HepG2 (cell line): ENCODE measurements around the gene NME4. TPM values are rescaled to one million over a fixed set of nuclear protein-coding genes. Genes with fewer than 3 reads are reported as not detected.

Source experiments
- ATF2 ChIP-seq: sonication (generic); formaldehyde crosslinking; IDR thresholded peaks from 2 replicates; pipeline ENCODE4 v1.4.0; 2020; ENCODE audit warnings: missing genetic modification reagents
- ESRRA ChIP-seq: sonication (generic); formaldehyde crosslinking; IDR thresholded peaks from 2 replicates; pipeline ENCODE4 v1.5.1; 2020; ENCODE audit warnings: mild to moderate bottlenecking, low read depth, missing genetic modification reagents
- FOXA3 ChIP-seq: IDR thresholded peaks from 2 replicates; pipeline ENCODE4 v1.6.1; 2016; ENCODE audit warnings: missing genetic modification reagents, missing compliant biosample characterization
- KDM2A ChIP-seq: sonication (generic); formaldehyde crosslinking; IDR thresholded peaks from 2 replicates; pipeline ENCODE4 v1.4.0; 2020; ENCODE audit warnings: low read depth, missing genetic modification reagents, borderline replicate concordance
- KDM3A ChIP-seq: IDR thresholded peaks from 2 replicates; pipeline ENCODE4 v1.6.1; 2018; ENCODE audit warnings: low read depth, missing compliant biosample characterization
- KLF11 ChIP-seq: IDR thresholded peaks from 2 replicates; pipeline ENCODE4 v1.6.1; 2016; ENCODE audit warnings: missing compliant biosample characterization
- PITX1 ChIP-seq: sonication (generic); formaldehyde crosslinking; IDR thresholded peaks from 2 replicates; pipeline ENCODE4 v1.5.1; 2020; ENCODE audit warnings: mild to moderate bottlenecking, missing genetic modification reagents
- POGK ChIP-seq: sonication (generic); formaldehyde crosslinking; conservative IDR thresholded peaks from 2 replicates; pipeline ENCODE4 v1.8.0; 2022; ENCODE audit warnings: mild to moderate bottlenecking, moderate library complexity, missing genetic modification reagents
- SP4 ChIP-seq: sonication (generic); formaldehyde crosslinking; IDR thresholded peaks from 2 replicates; pipeline ENCODE4 v1.8.1; 2023; ENCODE audit warnings: mild to moderate bottlenecking, missing genetic modification reagents
- TARDBP ChIP-seq: sonication (generic); formaldehyde crosslinking; IDR thresholded peaks from 2 replicates; pipeline ENCODE4 v1.8.0; 2022; ENCODE audit warnings: mild to moderate bottlenecking, missing genetic modification reagents
- ZBTB7B ChIP-seq: sonication (generic); formaldehyde crosslinking; IDR thresholded peaks from 2 replicates; pipeline ENCODE4 v1.4.0; 2020; ENCODE audit warnings: missing genetic modification reagents
- ZFY ChIP-seq: sonication (generic); formaldehyde crosslinking; IDR thresholded peaks from 2 replicates; pipeline ENCODE4 v1.4.0; 2020; ENCODE audit warnings: missing genetic modification reagents
- ZNF138 ChIP-seq: sonication (generic); formaldehyde crosslinking; IDR thresholded peaks from 2 replicates; pipeline ENCODE4 v1.5.0; 2020; ENCODE audit warnings: mild to moderate bottlenecking, low read depth, missing genetic modification reagents
- ZNF274 ChIP-seq: sonication (generic); formaldehyde crosslinking; IDR thresholded peaks from 2 replicates; pipeline ENCODE4 v1.5.1; 2020; ENCODE audit warnings: mild to moderate bottlenecking, missing genetic modification reagents
- ZNF281 ChIP-seq: sonication (generic); formaldehyde crosslinking; IDR thresholded peaks from 2 replicates; pipeline ENCODE4 v1.4.0; 2020; ENCODE audit warnings: missing genetic modification reagents, borderline replicate concordance
- ZNF383 ChIP-seq: sonication (generic); formaldehyde crosslinking; IDR thresholded peaks from 2 replicates; pipeline ENCODE4 v1.4.0; 2020; ENCODE audit warnings: missing genetic modification reagents, mild to moderate bottlenecking, borderline replicate concordance
- ZNF558 ChIP-seq: sonication (generic); formaldehyde crosslinking; IDR thresholded peaks from 2 replicates; pipeline ENCODE4 v1.9.0; 2022; ENCODE audit warnings: mild to moderate bottlenecking, missing genetic modification reagents, borderline replicate concordance
- ZNF678 ChIP-seq: sonication (generic); formaldehyde crosslinking; IDR thresholded peaks from 2 replicates; pipeline ENCODE4 v1.4.0; 2020; ENCODE audit warnings: mild to moderate bottlenecking, missing genetic modification reagents
- ZNF775 ChIP-seq: sonication (generic); formaldehyde crosslinking; IDR thresholded peaks from 2 replicates; pipeline ENCODE4 v1.4.0; 2020; ENCODE audit warnings: missing genetic modification reagents, mild to moderate bottlenecking, moderate library complexity, borderline replicate concordance
- polyA plus RNA-seq, 8 experiments: library from polyadenylated mRNA; depleted of rRNA in 3 of 8; stranded (reverse) in 7 of 8; unstranded in 1 of 8; fragments of >200 nt; fragmentation: Illumina TruSeq in 4 of 8; extraction: Trizol in 4 of 8; gene quantifications; 2 replicates each; pipeline versions ENCODE4 v1.2.1 to v1.2.3, GENCODE V29; 2011 to 2016; ENCODE audit warnings: low read depth in 4 of 8, missing spikeins in 1 of 8, mixed read lengths in 1 of 8; ENCODE audit not compliant: insufficient read depth in 1 of 8
- total RNA-seq, 5 experiments: library from RNA; depleted of rRNA; stranded (reverse); fragments of >200 nt; fragmentation: Illumina TruSeq; extraction: Trizol; gene quantifications; 2 replicates each; pipeline ENCODE4 v1.2.3, GENCODE V29; 2016; ENCODE audit warnings: low read depth in 1 of 5
- TF ChIP-seq, protein P1 (sequence below): sonication (generic); formaldehyde crosslinking; IDR thresholded peaks from 2 replicates; pipeline ENCODE4 v1.8.0; 2022; ENCODE audit warnings: mild to moderate bottlenecking, missing genetic modification reagents, moderate library complexity
- TF ChIP-seq, protein P2 (sequence below): sonication (generic); formaldehyde crosslinking; IDR thresholded peaks from 2 replicates; pipeline ENCODE4 v1.8.0; 2022; ENCODE audit warnings: missing genetic modification reagents, mild to moderate bottlenecking, inconsistent platforms, borderline replicate concordance
- TF ChIP-seq, protein P3 (sequence below): sonication (generic); IDR thresholded peaks from 2 replicates; pipeline ENCODE4 v1.6.1; 2016; ENCODE audit warnings: low read depth, borderline replicate concordance

Gene NME4
- total and polyA plus RNA-seq, 2 of the 13 experiments (the other 11 are each of a cell fraction or from before 2014, with no cell fraction given), result 121 to 263 TPM

GRCh38 chr16:370443-370842 lies 26.6 kb upstream of the NME4 start, which contains the start of gene MRPL28 (continued):
- TF ChIP-seq POGK (no peak), ZNF281 (CRISPR knock-in tag) (peak; percentile 16; the same call in 1 of the 2 replicates), ZNF558 (no peak), ATF2 (CRISPR knock-in tag) (0 out of 2 replicates have a peak, but pooled peaks have one; percentile 28), PITX1 (no peak), KLF11 (no peak), TARDBP (CRISPR knock-in tag) (peak; percentile 24; the same call in 1 of the 2 replicates), KDM2A (CRISPR knock-in tag) (peak; percentile 99), KDM3A (no peak), ZNF383 (no peak), ESRRA (CRISPR knock-in tag) (no peak), FOXA3 (CRISPR knock-in tag) (0 out of 2 replicates have a peak, but pooled peaks have one; percentile 15), ZNF274 (CRISPR knock-in tag) (no peak), ZNF678 (no peak), ZBTB7B (CRISPR knock-in tag) (peak; percentile 81), ZNF775 (CRISPR knock-in tag) (no peak), SP4 (CRISPR knock-in tag) (peak; percentile 87), ZFY (peak; percentile 24; the same call in 1 of the 2 replicates), ZNF138 (no peak)
- TF ChIP-seq, protein P1, sequence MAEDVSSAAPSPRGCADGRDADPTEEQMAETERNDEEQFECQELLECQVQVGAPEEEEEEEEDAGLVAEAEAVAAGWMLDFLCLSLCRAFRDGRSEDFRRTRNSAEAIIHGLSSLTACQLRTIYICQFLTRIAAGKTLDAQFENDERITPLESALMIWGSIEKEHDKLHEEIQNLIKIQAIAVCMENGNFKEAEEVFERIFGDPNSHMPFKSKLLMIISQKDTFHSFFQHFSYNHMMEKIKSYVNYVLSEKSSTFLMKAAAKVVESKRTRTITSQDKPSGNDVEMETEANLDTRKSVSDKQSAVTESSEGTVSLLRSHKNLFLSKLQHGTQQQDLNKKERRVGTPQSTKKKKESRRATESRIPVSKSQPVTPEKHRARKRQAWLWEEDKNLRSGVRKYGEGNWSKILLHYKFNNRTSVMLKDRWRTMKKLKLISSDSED (CRISPR knock-in tag), result no peak
- TF ChIP-seq, protein P2, sequence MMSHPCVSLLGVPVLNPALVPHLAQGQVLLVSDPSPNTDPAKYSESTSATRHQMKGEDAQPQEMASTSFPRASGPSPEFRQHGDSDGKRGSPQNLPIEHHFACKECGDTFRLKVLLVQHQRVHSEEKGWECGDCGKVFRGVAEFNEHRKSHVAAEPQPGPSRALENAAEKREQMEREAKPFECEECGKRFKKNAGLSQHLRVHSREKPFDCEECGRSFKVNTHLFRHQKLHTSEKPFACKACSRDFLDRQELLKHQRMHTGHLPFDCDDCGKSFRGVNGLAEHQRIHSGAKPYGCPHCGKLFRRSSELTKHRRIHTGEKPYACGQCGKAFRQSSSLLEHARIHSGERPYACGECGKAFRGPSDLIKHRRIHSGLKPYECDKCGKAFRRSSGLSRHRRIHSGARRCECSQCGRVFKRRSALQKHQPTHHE (CRISPR knock-in tag), result no peak
- TF ChIP-seq, protein P3, sequence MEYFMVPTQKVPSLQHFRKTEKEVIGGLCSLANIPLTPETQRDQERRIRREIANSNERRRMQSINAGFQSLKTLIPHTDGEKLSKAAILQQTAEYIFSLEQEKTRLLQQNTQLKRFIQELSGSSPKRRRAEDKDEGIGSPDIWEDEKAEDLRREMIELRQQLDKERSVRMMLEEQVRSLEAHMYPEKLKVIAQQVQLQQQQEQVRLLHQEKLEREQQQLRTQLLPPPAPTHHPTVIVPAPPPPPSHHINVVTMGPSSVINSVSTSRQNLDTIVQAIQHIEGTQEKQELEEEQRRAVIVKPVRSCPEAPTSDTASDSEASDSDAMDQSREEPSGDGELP, result peak; percentile 25; the same call in 1 of the 2 replicates
